GM18867 (cell line): ENCODE results near the gene ARHGAP5.
A peak's percentile ranks its signal among the peaks of the same experiment; 100 is the strongest.

Source experiments
- ATAC-seq: cut with Tn5 transposase; IDR thresholded peaks from one replicate; pipeline ENCODE4 v1.9.1; 2021; ENCODE audit warnings: mild to moderate bottlenecking, moderate library complexity; ENCODE audit not compliant: unreplicated experiment

ARHGAP5 gene

GRCh38 chr14:32077081-32078022 is at the start of gene ARHGAP5:
TSS of gene ARHGAP5 (plus strand) at chr14:32077304. CDS start at chr14:32090670, 13,366 bp downstream.
- ATAC-seq = peak; percentile 51

GRCh38 chr14:32028599-32028998 is 48.5 kb upstream of the ARHGAP5 start:
- ATAC-seq = no peak

- ATAC-seq = no peak
These were observed 43.6 kb upstream of the ARHGAP5 start for GRCh38 chr14:32033543-32033942.

- no peak for ATAC-seq
These were observed 38.2 kb upstream of the ARHGAP5 start for GRCh38 chr14:32038876-32039275.

- no peak for ATAC-seq
These were observed 37.6 kb upstream of the ARHGAP5 start for GRCh38 chr14:32039401-32040030.

GRCh38 chr14:32043624-32044023 is 33.5 kb upstream of the ARHGAP5 start:
- ATAC-seq = no peak

- ATAC-seq = no peak
These were observed 32.6 kb upstream of the ARHGAP5 start for GRCh38 chr14:32044454-32044853.

GRCh38 chr14:32047791-32048190 is 29.3 kb upstream of the ARHGAP5 start:
- ATAC-seq = no peak

GRCh38 chr14:32049361-32050088 is 27.6 kb upstream of the ARHGAP5 start:
- no peak for ATAC-seq

GRCh38 chr14:32050878-32051277 is 26.2 kb upstream of the ARHGAP5 start:
- ATAC-seq = no peak

GRCh38 chr14:32054536-32054935 is 22.6 kb upstream of the ARHGAP5 start:
- no peak for ATAC-seq

GRCh38 chr14:32055175-32055574 is 21.9 kb upstream of the ARHGAP5 start:
- ATAC-seq = no peak

GRCh38 chr14:32059702-32060101 is 17.4 kb upstream of the ARHGAP5 start:
- no peak for ATAC-seq

GRCh38 chr14:32064931-32065330 is 12.2 kb upstream of the ARHGAP5 start:
- ATAC-seq = no peak

- no peak for ATAC-seq
These were observed 8.4 kb upstream of the ARHGAP5 start for GRCh38 chr14:32068708-32069107.

GRCh38 chr14:32070282-32070681 is 6.8 kb upstream of the ARHGAP5 start:
- no peak for ATAC-seq

GRCh38 chr14:32072676-32073075 is 4.4 kb upstream of the ARHGAP5 start:
- ATAC-seq = no peak

- peak; percentile 20 for ATAC-seq
These were observed 3.4 kb upstream of the ARHGAP5 start for GRCh38 chr14:32073537-32074189.

- no peak for ATAC-seq
These were observed 2.1 kb upstream of the ARHGAP5 start for GRCh38 chr14:32074887-32075572.

GRCh38 chr14:32075672-32076277 is 1.3 kb upstream of the ARHGAP5 start:
- ATAC-seq = peak; percentile 29
